ENCODE results near the gene DDX10. TPM values are rescaled to one million over a fixed set of nuclear protein-coding genes. Genes with fewer than 3 reads are reported as not detected.

The DDX10 gene
- total RNA-seq, 1 experiment from 2014 or later: 48.3 TPM

DNA sequence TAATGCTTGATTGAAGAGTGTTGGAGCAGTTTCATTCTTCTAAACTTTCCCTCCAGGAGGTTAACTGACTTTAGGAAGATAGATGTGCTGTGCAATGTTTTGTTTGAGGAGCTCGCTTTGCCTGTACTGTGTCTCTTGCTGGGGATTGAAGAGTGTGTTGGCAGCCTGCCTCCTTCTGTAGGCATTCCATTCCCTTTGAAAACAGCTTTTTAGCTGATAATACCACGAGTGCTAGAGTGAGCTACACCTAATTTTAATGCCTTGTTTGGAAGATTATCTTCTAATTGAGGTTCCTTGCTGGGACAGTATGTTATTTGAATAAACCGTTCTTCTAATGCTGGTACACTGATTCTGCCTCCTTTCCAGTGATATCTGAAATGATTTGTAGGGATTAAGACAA, 7.2 kb downstream of the DDX10 start:
- H3K79me2 ChIP-seq (ENCODE audit: insufficient read depth, low read length): peaks cover 31% of the 10 kb centered on the region; the same call in 1 of the 2 replicates
- H3T11ph ChIP-seq (ENCODE audit: low read length): no peak overlapping the region
- H3K27me3 ChIP-seq (ENCODE audit: insufficient read depth, low read length): no peaks in the 10 kb centered on the region
- Mint-ChIP-seq H3K4me3 (no peak overlapping the region), H3K27me3 (ENCODE audit: low read depth) (no peaks in the 10 kb centered on the region), H3K9me3 (no peaks in the 10 kb centered on the region), H3K27ac (peak overlapping the region in 1 of 3 experiments; percentile 14; a peak in 1 of 7 replicates), H3K4me1 (peaks cover 13 to 20% of the 10 kb centered on the region in 2 experiments), H3K36me3 (ENCODE audit: insufficient read depth in 1 of 3, low read depth in 3 of 3) (peaks cover 16 to 40% (median 30%) of the 10 kb centered on the region in 3 experiments; a peak in 6 of 7 replicates)
- no peak overlapping the region for H2BK5ac ChIP-seq (ENCODE audit: insufficient read length, low read length)
- no peak for TF ChIP-seq CTCF (conservative IDR thresholded peaks at IDR 0.05)
- no peak overlapping the region for H3K14ac ChIP-seq (ENCODE audit: insufficient read depth, low read length)
- no peak overlapping the region for H3K23ac ChIP-seq (ENCODE audit: insufficient read length, low read depth, low read length)
- no peak overlapping the region for H3K4me2 ChIP-seq (ENCODE audit: insufficient read depth, insufficient read length, low read length)
- H3K27ac ChIP-seq (ENCODE audit: insufficient read length, low read depth, low read length): no peak overlapping the region
- no peak overlapping the region for H2BK12ac ChIP-seq (ENCODE audit: insufficient read length, low read depth, low read length)
- H3K4me1 ChIP-seq (ENCODE audit: insufficient read depth, low read length): no peaks in the 10 kb centered on the region
- no peak overlapping the region for H3K9ac ChIP-seq (ENCODE audit: extremely low read depth, insufficient read length, low read length)
- H4K8ac ChIP-seq (replicated peaks; ENCODE audit: insufficient read length, low read depth, low read length): no peak overlapping the region
- no peaks in the 10 kb centered on the region for H4K20me1 ChIP-seq (ENCODE audit: control insufficient read depth, insufficient read depth, insufficient read length)
- no peaks in the 10 kb centered on the region for H3K23me2 ChIP-seq (ENCODE audit: insufficient read length, low read depth, low read length, poor library complexity, severe bottlenecking)
- no peak overlapping the region for H4K5ac ChIP-seq (ENCODE audit: insufficient read length, low read depth, low read length)
- no CpG with 5 or more reads among the region's 3 CpGs for WGBS (ENCODE audit: extremely low coverage, insufficient read length, low lambda C conversion rate)
- no peak overlapping the region for H3K18ac ChIP-seq (ENCODE audit: insufficient read length, low read depth, low read length)
- H2BK120ac ChIP-seq (ENCODE audit: low read depth, low read length, poor library complexity, severe bottlenecking): no peak overlapping the region
- no peak overlapping the region for H2BK20ac ChIP-seq (ENCODE audit: low read depth, low read length, poor library complexity, severe bottlenecking)
- no peak overlapping the region for H2BK15ac ChIP-seq (ENCODE audit: low read depth, low read length)
- DNase-seq: no peak
- H3K79me1 ChIP-seq (ENCODE audit: insufficient read depth, low read depth, low read length, poor library complexity, severe bottlenecking): peaks cover 9% of the 10 kb centered on the region
- H3K4ac ChIP-seq (ENCODE audit: low read depth, low read length): no peak overlapping the region
- H3K9me3 ChIP-seq (ENCODE audit: control insufficient read depth, low read depth, low read length): no peaks in the 10 kb centered on the region
- H2AFZ ChIP-seq (ENCODE audit: low read length): no peak overlapping the region
- H2AK5ac ChIP-seq (ENCODE audit: insufficient read length, low read length): no peak overlapping the region
- H4K91ac ChIP-seq (ENCODE audit: insufficient read length, low read depth, low read length): no peak overlapping the region
- H3K56ac ChIP-seq (ENCODE audit: insufficient read length, low read depth, low read length): no peak overlapping the region
